Peyer's patch (tissue), 4 donors: ENCODE data around the gene RBM4. TPM values are rescaled to one million over a fixed set of nuclear protein-coding genes. Genes with fewer than 3 reads are reported as not detected.

Source experiments
- DNase-seq, 3 donors: peaks; one replicate each; pipeline ENCODE4 v3.0.0-alpha.2; 2017 to 2019
- H3K27ac ChIP-seq, 4 donors: fragments of 200-600 bp; sonication (generic); one replicate each; pipeline ENCODE4 v1.5.1; 2016 to 2019
- H3K27me3 ChIP-seq, 2 donors: fragments of 200-600 bp; sonication (generic); one replicate each; pipeline ENCODE4 v1.5.1; 2019
- H3K36me3 ChIP-seq, 3 donors: fragments of 200-600 bp; sonication (generic); one replicate each; pipeline ENCODE4 v1.5.1; 2016 to 2019
- H3K4me1 ChIP-seq, 4 donors: fragments of 200-600 bp; sonication (generic); one replicate each; pipeline ENCODE4 v1.5.1; 2016 to 2019
- H3K4me3 ChIP-seq, 4 donors: fragments of 200-600 bp; sonication (generic); 1 replicate in 3 of 4; 2 replicates in 1 of 4; pipeline ENCODE4 v1.5.1; 2016 to 2019; ENCODE audit warnings: mild to moderate bottlenecking in 1 of 4
- H3K9me3 ChIP-seq, 4 donors: fragments of 200-600 bp; sonication (generic); one replicate each; pipeline ENCODE4 v1.5.1; 2016 to 2019; ENCODE audit warnings: mild to moderate bottlenecking in 1 of 4
- CTCF ChIP-seq, 6 experiments: fragments of 450-650 bp in 4 of 6; fragments of 200-600 bp in 2 of 6; sonication (generic) in 1 of 6; IDR thresholded peaks; one replicate each; pipeline ENCODE4 v1.5.1; 2017 to 2019; ENCODE audit warnings: antibody characterized with exemption in 6 of 6, mild to moderate bottlenecking in 3 of 6, moderate library complexity in 1 of 6
- POLR2A ChIP-seq, 2 donors: fragments of 450-650 bp; IDR thresholded peaks; one replicate each; pipeline ENCODE4 v1.5.1; 2017; ENCODE audit warnings: antibody characterized with exemption in 2 of 2, mild to moderate bottlenecking in 2 of 2, moderate library complexity in 2 of 2
- total RNA-seq, 4 donors: library from RNA; depleted of rRNA; stranded (reverse); fragments of >200 nt; gene quantifications; one replicate each; pipeline ENCODE4 v1.1.0, GENCODE V29; 2016

RBM4 gene
- total RNA-seq, 4 donors from 2014 or later = 64.6 to 90.8 (median 75.3) TPM

GRCh38 chr11:66687831-66688281, 49.4 kb downstream of the RBM4 start:
- Histone ChIP-seq H3K27ac (no peak overlapping the region), H3K4me1 (no peaks in the 10 kb centered on the region), H3K4me3 (no peak overlapping the region), H3K27me3 (no peaks in the 10 kb centered on the region), H3K36me3 (no peaks in the 10 kb centered on the region), H3K9me3 (no peaks in the 10 kb centered on the region)
- TF ChIP-seq CTCF (IDR thresholded peaks at IDR 0.05) = no peak
- TF ChIP-seq POLR2A (IDR thresholded peaks at IDR 0.05) = no peak
- DNase-seq = no peak

DNA sequence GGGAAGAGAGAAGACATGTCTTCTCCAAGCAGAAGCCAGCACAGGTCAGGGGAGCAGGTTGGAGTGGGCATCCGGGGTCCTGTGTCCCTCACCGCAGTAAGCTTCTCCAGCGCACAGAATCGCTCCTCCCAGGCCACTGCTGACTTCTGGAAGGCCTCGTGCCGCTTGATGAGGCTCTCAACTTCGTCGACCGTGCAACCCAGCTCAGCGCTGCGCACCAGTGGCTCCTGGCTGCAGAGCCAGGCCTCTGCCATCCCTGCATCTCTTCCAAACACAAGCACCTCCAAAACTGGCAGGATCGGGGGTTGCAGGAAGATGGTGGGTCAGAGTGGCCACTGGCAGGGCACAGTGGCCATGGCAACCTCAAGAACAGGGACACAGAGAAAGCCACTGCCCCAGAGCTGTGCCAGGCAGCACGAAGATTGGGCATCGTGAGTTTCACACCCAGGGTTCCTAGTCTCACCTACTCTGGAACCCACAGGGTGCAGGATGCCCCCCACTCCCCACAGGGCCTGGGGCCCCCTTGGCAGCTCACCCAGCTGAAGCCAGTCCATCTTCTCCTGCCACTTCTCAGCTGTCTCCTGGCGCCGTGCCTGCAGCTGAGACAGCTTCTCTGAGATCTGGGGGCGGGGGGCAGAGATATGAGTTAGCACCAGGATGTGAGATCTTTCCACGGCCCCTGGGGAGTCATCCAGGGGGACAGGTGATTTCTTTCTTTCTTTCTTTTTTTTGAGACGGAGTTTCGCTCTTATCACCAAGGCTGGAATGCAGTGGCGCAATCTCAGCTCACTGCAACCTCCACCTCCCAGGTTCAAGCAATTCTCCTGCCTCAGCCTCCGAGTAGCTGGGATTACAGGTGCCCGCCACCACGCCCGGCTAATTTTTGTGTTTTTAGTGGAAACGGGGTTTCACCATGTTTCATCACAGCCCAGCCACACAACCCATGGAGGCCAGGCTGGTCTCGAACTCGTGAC, 50.3 kb downstream of the RBM4 start:
- Histone ChIP-seq H3K9me3 (no peaks in the 10 kb centered on the region), H3K4me1 (no peaks in the 10 kb centered on the region), H3K27me3 (no peaks in the 10 kb centered on the region), H3K36me3 (no peaks in the 10 kb centered on the region), H3K27ac (no peak overlapping the region), H3K4me3 (no peak overlapping the region)
- TF ChIP-seq CTCF (IDR thresholded peaks at IDR 0.05) (no peak), POLR2A (IDR thresholded peaks at IDR 0.05) (no peak)
- DNase-seq = no peak

DNA sequence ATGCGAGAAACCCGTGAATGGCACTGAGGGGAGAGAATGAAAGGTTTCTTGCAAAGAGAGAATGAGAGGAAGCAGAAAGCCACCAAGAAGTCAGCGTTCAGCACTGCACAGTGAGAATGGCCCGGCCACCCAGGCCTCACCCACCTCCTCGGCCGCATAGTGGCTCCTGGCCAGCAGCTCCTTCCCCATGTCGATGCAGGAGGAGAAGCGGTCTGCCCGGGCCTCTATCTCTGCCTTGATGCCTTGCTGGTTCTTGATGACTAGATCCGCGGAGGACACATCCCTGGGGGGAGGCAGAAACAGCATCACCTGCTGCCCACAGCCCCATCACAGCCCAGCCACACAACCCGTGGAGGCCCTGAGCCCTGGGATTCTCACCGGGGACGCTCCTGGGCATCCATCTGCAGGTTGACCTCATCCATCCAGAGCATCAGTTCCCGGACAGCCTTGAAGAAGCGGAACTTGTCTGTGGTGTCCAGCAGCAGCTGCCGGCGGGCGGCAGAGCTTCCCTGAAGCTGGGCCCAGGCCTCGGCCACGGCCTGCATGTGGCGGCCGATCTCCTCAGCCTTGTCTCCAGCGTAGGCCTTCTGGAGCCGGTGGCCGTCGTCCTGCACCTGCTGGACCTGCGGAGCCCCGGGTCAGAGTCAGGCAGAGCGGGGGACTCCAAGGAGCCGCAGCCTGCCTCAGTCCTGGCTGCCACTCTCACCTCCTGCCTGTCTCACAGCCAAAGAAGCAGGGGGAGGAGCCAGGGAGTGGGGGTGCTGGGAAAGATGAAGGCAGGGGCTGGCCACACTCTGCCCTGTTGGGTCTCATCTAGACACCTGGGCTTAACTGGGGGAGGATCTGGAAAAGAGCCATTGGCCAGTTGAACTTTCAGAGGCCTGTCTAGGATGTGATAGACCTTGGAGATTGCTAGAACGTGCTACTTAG, 51.4 kb downstream of the RBM4 start:
- H3K9me3 ChIP-seq = no peaks in the 10 kb centered on the region
- H3K36me3 ChIP-seq = no peaks in the 10 kb centered on the region
- no peak overlapping the region for H3K27ac ChIP-seq
- TF ChIP-seq POLR2A (IDR thresholded peaks at IDR 0.05) = no peak
- TF ChIP-seq CTCF (IDR thresholded peaks at IDR 0.05) = no peak
- H3K4me1 ChIP-seq = no peaks in the 10 kb centered on the region
- H3K4me3 ChIP-seq = no peak overlapping the region
- no peaks in the 10 kb centered on the region for H3K27me3 ChIP-seq
- no peak for DNase-seq

DNA sequence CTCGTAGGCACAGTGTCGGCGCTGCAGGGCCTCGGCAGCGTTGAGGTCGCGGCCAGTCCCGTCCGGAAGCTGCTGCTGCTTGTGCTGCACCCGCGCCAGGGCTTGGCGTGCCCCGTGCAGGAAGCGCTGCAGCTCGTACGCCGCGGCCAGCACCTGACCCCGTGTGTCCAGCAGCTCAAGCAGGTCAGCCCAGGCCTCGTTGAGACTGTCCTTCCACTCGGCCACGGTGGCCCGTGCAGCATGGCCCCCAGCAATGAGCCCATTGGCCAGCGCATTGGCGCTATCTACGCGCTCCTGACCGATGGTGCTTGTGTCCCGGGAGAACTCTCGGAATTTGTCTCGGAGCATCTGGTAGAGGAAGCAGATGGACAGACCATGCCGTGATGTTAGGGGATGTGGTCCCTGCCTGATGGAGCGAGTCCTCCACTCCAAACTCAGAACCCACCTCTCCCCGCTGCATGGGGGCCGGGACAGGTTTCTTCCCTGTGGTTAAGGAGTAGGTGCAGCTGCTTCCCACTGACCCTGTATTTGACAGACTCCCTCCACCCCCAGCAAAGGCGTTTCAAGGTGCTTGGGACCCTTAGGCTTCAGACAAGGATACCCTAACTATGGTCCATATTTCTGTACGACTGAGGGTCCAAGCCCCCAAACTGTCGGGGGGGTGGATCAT, 52.9 kb downstream of the RBM4 start:
- no peaks in the 10 kb centered on the region for H3K4me1 ChIP-seq
- DNase-seq = peak in 1 of 3 donors; percentile 15

More for the DNA sequence above, 52.9 kb downstream of the RBM4 start:
- Histone ChIP-seq H3K9me3 (no peaks in the 10 kb centered on the region), H3K27ac (no peak overlapping the region), H3K4me3 (no peak overlapping the region), H3K36me3 (no peaks in the 10 kb centered on the region), H3K27me3 (no peaks in the 10 kb centered on the region)
- no peak for TF ChIP-seq CTCF (IDR thresholded peaks at IDR 0.05)
- TF ChIP-seq POLR2A (IDR thresholded peaks at IDR 0.05) = no peak
